NCI-H446 (cell line): ENCODE data around the gene PNKP.

Source experiments
- DNase-seq, 2 experiments: peaks; one replicate each; lab custom pipeline; 2025; lab: John Stamatoyannopoulos, UW

Gene PNKP

GRCh38 chr19:49876422-49877019, 9.1 kb upstream of the PNKP start:
- peak; percentile 99 for DNase-seq

- DNase-seq = peak; percentile 21 to 77
Observed at GRCh38 chr19:49875857-49876421, 8.6 kb upstream of the PNKP start.

DNA sequence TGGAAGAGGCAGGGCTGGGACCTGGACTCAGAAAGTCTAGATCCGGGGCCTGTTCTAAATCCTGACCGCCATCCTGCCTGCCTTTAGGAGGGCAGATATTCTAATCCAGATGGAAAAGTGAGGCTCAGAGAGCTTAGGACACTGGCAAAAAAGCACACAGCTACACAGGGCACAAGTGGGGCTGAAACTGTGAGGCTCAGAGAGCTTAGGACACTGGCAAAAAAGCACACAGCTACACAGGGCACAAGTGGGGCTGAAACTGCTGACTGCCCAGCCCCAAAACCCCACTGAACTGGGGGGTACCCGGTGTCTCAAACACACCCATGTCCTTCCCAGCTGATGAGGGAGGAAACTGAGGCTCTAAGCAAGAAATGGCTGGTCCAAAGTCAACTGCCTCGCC, 7.8 kb upstream of the PNKP start:
- no peak for DNase-seq

GRCh38 chr19:49874503-49875157, 7.3 kb upstream of the PNKP start:
- no peak for DNase-seq

GRCh38 chr19:49873834-49874233, 6.5 kb upstream of the PNKP start:
- DNase-seq = no peak

DNA sequence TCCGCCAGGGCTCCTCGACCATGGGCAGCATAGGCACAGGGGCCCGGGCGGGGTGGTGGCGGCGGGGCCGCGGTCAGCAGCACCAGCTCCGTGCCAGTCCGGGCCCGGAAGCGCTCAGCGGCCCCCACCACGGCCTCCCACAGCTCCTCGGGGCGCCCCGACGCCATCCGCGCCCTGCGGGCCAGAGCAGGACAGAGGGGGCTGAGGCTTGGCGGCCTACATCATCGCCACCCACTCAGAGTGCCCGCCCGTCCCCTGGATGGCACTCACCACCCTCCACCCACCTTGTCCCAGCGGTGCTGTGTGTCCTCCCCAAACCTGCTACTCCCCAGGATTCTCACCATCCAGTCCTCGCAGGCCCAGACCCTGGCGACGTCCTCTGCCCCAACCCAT, 5.7 kb upstream of the PNKP start:
- no peak for DNase-seq

DNA sequence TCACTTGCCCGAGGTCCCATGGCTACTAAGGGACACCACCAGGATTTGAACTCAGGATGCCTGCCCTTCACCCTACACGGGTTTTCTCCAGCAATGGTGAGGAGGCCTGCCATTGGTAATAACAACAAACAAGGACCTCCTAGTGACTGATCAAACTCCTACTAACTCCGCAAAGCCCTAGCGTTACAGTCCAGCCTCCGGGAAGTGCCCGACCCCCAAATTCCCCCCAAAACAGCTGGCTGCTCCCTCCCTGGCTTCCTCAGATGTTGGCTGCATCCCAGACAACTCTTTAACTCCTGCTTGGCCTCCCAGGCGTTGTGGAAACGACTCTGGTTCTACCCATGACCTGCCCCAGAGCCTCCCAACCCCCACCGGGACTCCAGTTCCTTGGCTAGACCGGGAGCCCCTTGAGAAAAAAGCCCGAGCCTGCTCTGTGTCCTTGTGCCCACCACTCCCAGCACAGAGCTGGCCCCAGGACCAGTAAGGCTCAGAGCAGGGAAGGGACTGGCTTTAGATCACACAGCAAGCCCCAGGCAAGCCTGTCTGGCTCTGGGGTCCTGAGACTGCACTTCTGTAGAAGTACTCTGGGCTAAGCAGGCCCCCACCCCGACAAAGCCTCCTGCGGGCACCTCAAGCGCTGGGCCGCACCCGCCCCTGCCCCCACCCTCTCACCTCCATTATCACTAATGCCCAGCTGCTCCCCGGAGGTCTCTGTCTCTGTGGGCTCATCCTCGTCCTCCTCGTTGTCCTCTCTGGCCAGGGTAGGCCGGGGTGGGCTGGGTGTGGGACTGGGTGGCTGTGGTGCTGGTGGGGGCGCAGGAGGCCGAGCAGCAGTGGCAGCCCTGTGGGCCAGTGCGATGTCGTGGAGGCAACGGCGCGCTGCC, 5.1 kb upstream of the PNKP start:
- no peak for DNase-seq

- DNase-seq = no peak
Observed at GRCh38 chr19:49871349-49871985, 4.1 kb upstream of the PNKP start.

- DNase-seq = no peak
Observed at GRCh38 chr19:49870309-49870901, 3.0 kb upstream of the PNKP start.

DNA sequence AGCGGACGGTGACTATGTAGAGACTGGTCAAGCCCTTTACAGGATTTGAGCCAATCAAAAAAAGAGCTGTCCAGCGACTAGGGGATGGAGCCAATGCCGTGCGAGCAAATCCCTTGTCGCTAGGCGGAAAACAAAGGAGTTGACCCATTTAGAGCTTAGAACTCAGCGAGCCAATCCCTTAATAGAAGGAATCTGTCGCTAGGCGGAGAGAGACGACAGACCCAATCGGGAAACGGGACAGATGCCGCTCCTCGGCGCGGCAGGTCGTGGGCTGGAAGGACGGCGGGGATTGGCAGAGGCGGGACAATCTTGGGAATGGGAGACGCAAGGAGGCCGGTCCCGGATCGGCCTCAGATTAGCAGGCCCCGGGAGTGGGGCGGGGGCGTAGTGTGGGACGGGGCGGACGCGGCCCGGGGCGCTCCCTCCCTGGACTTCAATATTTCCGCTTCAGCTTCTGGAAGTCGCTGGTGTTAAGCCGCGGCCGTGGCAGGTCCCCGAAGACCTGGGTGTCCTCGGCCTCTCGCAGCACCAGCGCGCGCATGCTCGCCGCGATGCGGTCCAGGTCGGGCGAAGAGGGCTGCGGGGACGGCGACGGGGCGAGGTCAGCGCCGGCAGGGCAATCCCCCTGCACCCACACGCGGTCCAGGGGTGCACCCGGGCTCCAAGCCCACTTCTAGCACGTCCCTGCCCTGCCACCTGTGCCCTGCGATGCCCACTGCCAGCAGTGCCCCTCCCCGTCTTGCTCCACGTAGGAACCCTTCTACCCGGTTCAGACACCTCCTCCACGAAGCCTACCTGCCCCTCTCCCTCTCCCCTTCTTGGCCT, 2.3 kb upstream of the PNKP start:
- DNase-seq = peak; percentile 99 to 100

DNA sequence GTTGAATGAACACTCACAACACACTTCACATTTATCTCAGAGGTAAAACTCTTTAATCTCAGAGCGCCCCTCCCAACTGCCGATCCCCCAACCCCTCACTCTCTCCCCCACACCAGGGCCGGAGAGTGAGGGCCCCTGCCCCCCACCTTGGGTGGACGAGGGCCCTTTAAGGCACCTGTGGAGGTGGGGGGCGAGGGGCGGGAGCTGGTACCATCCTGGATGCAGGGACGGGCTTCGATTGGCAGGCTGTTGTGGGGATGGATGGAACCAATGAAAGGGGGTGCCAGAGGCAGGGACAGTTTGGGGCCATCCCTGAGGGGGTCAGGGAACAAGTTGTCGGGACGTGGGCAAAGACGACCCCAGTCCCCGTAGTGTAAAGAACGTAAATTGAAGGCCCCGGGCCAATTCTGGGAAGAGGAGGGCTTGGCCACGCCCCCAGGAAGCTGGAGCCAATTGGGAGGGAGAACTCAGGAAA, 1.7 kb upstream of the PNKP start:
- no peak for DNase-seq

DNA sequence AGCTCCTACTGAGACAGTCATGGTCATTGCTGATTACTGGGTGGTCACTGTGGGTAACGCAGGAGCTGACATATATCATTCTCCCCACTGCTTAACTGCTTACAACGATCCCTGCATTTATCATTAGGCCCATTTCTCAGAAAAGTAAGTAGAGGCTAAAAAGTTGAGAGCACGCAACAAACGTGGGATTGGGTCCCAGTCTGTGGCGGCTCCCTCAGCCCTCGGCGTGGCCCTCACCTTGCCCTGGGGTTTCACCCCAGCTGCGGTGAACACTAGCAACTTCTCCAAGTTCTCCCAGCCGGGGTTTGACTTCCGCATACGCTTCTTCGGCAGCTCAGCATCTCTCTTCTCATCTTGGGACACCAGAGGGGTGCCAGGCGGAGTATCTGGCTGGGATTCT, 2.5 kb downstream of the PNKP start:
- DNase-seq = no peak

- no peak for DNase-seq
Observed at GRCh38 chr19:49863935-49864320, 3.4 kb downstream of the PNKP start.

DNA sequence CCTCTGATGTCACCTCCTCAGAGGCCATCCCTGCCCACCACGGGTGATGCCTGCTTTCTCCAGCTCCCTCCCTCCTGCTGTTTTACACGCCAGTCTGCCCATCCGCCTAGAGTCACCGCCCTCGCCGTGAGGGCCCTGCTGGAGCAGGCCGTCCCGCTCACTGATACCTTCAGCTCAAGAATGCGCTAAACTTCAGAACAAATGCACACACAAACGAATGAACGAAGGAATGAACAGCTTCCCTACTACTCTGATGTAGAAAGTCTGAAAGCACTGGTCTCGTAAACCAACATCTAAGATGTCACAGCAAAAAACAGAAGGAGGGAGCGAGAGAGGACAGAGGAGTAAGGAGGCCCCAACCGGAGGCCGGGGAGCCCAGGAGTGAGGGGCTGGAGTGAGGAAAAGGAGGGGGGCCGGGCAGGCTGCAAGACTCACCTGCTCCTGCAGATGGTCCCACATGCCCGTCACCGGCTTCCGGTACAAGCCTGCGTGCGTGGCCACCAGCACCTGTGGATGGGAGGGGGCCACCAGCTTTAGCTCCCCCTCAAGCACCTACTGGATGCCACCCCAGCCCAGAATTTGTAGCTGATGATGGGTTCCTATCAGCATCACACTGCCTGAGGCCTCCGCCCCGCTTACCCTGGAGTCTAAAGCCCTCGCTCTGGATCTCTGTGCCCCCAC, 4.0 kb downstream of the PNKP start:
- no peak for DNase-seq

DNA sequence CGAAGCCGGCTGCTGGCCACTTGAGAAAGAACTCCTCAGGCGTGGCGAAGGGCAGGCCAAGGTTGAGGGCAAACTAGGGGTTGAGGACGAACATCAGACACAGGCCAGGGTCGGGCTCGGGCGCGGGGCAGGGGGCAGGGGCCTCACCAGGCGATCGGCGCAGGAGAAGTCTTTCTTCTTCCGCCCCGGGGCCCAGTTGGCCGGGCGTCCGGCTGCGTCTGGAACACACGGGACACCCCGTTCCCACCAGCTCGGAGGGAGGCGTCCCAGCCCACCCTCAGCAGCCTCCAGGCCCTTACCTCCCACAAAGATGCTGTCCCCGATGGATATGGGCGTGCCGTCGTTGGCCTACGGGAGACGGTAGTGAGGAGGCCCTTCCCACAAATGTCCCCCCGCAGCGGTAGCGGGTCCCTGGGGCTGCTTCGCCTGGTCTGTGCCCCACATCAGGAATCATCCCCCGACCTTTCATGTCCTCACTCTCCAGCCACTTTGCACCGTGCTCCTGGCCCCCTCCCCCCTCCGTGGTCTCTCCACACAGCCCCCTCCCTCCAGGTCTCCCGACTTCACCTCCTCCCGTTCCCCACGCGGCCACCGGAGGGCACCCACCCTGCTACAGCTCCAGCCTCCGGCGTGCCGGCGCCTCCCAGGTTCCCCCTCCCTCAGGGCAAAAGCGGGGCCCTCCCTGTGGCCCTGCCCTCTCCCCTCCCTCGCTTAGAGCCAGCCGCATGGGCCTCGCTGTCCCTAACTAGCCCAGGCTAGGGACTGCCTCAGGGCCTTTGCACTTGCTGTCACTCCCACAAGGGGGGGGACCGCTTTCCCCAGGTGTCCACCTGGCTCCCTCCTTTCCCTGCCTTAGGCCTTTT, 4.8 kb downstream of the PNKP start:
- no peak for DNase-seq

DNA sequence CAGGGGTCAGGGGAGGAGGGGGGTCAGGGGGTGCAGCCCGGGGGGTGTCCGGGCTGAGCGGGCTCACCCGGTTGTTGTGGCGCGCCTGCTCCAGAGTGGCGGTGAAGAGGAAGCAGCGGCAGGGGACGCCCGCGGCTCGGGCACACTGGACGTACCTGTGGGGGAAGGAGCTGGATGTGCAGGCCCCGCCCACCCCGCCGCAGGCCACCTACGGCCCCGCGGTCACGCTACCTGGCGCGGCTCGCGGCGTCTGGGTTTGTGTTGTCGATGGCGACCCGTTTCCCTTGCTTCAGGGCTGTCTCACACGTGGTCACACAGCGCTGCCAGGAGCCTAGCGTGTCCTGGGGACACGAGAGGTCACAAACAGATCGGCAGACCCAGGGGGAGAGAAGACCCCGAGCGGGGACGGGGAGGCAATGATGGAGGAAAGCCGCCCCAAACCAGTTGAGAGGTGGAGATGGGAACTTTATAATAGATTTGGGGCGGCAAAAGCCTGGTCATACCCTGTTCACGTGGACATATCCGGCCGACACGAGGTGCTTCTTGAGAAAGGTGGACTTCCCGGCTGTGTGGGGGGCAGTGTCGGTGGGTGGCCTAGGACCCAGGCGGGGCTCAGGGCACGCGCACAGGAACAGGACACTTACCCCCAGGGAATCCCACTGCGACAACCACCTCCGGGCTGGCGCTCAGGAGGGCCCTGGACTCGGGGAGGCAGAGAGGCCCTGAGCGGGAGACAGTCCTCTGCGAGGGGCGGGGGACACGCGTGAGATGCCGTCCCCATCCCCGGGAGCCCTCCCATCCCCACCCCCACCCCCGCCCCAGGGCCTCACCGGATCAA, 5.6 kb downstream of the PNKP start:
- no peak for DNase-seq

DNA sequence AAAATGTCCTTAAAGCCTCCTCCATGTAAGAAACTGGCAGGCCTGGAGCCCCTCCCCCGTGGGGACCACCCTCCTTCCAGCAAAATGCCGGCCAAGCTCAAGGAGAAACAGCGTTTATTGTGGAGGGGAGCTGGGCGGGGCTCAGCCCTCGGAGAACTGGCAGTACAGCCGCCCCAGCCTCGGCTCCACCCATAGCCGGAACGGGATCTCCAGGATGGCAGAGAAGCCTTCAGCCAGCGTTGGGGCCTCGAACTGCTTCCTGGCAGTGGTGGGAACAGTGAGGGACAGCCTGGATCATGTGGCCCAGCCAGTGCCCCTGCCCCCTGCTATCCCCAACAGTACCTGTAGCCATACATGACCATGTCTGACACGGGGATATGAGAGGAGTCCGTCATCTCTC, 6.3 kb downstream of the PNKP start:
- DNase-seq = no peak

- DNase-seq = no peak
Observed at GRCh38 chr19:49860336-49861102, 6.9 kb downstream of the PNKP start.
